Adipocyte (in vitro differentiated cells): ENCODE measurements around the gene SCN4A.
A peak's percentile ranks its signal among the peaks of the same experiment; 100 is the strongest.
"Not testable (repeated sequence)": the region's sequence is repeated elsewhere in the genome, so short reads cannot be mapped to it uniquely, and the experiment has no call there.

Experiments
- DNase-seq: peaks from one replicate; pipeline ENCODE4 v3.0.0-alpha.2; 2015; ENCODE audit warnings: low read depth
- H3K27me3 ChIP-seq: replicated peaks from 2 replicates; pipeline ENCODE4 v1.7.0; 2013; ENCODE audit warnings: mild to moderate bottlenecking, low read length, moderate library complexity; ENCODE audit not compliant: control insufficient read depth, insufficient read depth
- H3K36me3 ChIP-seq: 2 replicates; pipeline ENCODE4 v1.7.0; 2013; ENCODE audit warnings: low read length, mild to moderate bottlenecking, moderate library complexity; ENCODE audit not compliant: control insufficient read depth, insufficient read depth, severe bottlenecking
- H3K4me1 ChIP-seq: 2 replicates; pipeline ENCODE4 v1.7.0; 2013; ENCODE audit warnings: mild to moderate bottlenecking, low read length, moderate library complexity; ENCODE audit not compliant: control insufficient read depth, insufficient read depth
- H3K4me3 ChIP-seq: 2 replicates; pipeline ENCODE4 v1.7.0; 2013; ENCODE audit warnings: mild to moderate bottlenecking, low read length, moderate library complexity
- H3K9ac ChIP-seq: 2 replicates; pipeline ENCODE4 v1.7.0; 2013; ENCODE audit warnings: mild to moderate bottlenecking, low read length, moderate library complexity
- H3K9me3 ChIP-seq: 2 replicates; pipeline ENCODE4 v1.7.0; 2013; ENCODE audit warnings: mild to moderate bottlenecking, low read length, moderate library complexity; ENCODE audit not compliant: control insufficient read depth

The SCN4A gene

GRCh38 chr17:63896524-63897354, 76.0 kb downstream of the SCN4A start, which contains the start of gene CSH1:
Gene CSH1, minus strand, starts transcription at chr17:63896574. Its CDS starts 63 bp downstream, at chr17:63896511.
- H3K9ac ChIP-seq, H3K4me1 ChIP-seq, DNase-seq, H3K9me3 ChIP-seq, H3K36me3 ChIP-seq, H3K27me3 ChIP-seq, H3K4me3 ChIP-seq: not testable (repeated sequence)

DNA sequence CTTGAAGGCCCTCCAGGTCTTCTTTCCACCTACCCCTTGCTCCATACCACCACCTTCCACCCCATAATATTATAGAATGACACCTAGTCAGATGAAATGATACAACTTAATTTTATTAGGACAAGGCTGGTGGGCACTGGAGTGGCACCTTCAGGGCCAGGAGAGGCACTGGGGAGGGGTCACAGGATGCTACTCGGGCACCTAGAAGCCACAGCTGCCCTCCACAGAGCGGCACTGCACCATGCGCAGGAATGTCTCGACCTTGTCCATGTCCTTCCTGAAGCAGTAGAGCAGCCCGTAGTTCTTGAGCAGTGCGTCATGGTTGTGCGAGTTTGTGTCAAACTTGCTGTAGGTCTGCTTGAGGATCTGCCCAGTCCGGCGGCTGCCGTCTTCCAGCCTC, 77.9 kb downstream of the SCN4A start:
- H3K36me3 ChIP-seq, H3K9me3 ChIP-seq, DNase-seq, H3K9ac ChIP-seq, H3K4me3 ChIP-seq, H3K4me1 ChIP-seq, H3K27me3 ChIP-seq: not testable (repeated sequence)

DNA sequence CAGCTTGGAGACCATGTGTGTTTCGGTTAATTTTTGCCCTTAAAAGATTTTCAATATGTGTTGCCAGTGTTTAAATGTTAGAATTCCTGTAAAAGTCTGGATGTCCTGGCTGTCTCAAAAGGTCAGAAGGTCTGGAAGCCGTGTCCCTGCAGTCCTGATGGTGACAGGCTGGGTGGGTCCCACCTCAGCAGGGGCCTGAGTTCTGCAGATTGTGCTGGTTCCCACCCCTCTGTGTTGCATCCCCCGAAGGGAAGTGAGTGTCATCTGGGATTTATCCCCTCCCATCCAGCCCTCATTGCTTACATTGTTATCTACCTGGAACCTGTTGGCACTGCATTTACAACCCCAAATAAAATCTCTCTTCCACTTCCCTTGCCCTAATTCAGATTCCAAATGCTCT, 78.7 kb downstream of the SCN4A start:
- not testable (repeated sequence) for H3K9me3 ChIP-seq, H3K4me1 ChIP-seq, DNase-seq, H3K4me3 ChIP-seq, H3K36me3 ChIP-seq, H3K9ac ChIP-seq, H3K27me3 ChIP-seq

DNA sequence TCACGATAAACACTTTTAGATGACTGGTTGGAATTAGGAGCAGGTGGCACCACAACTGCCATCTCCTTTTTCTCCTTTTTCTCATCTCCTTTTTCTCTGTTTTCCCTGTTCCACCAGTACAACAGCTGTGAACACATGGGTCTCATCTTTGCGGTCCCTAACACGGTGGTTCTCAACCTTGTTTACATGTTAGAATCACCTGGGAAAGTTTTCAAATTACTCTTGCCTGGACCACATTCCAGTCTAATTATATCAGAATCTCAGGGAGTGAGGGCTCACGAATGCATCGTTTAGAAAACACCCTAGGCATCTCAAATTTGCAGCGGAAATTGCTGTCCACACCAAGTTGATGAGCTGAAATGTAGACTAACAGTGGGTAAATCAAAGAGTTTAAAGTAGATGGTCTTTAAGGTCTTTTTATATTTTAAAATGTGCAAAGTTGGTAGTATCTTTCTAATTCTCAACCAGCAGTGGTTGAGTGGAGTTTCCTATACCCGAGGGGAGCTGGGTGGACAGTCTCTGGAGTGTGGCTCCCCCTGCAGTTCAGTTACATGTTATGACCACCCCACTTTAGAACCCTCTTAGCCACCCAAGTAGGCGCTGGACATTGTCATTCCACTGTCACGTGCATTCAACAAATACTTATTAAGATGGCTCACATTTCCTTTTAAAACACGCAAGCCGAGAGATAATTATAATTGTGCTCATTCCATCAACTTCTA, 80.2 kb downstream of the SCN4A start:
- peak; percentile 38 for DNase-seq
- H3K4me1 ChIP-seq, H3K27me3 ChIP-seq, H3K36me3 ChIP-seq, H3K9ac ChIP-seq, H3K4me3 ChIP-seq, H3K9me3 ChIP-seq: not testable (repeated sequence)

GRCh38 chr17:63889026-63889848, 83.5 kb downstream of the SCN4A start:
- peak; percentile 63 for DNase-seq
- H3K9ac ChIP-seq, H3K36me3 ChIP-seq, H3K4me3 ChIP-seq, H3K4me1 ChIP-seq, H3K27me3 ChIP-seq, H3K9me3 ChIP-seq: not testable (repeated sequence)
